HCT116 (cell line): ENCODE measurements around the gene CCDC38. TPM values are rescaled to one million over a fixed set of nuclear protein-coding genes. Genes with fewer than 3 reads are reported as not detected.

Experiments
- ATAC-seq: fragments of 200-7000 bp; cut with Tn5 transposase; 2 replicates; pipeline ENCODE4 v1.9.1; 2020; ENCODE audit warnings: mild to moderate bottlenecking, moderate library complexity
- BruUV-seq: library from RNA; stranded (reverse); fragments of 400-500 nt; replicated peaks from 2 replicates; lab custom pipeline; 2021; lab: Mats Ljungman, UMichigan
- CTCF ChIA-PET: fragments of 300-600 bp; sonication (Branson Sonifier 250); formaldehyde crosslinking; loops from one replicate; lab custom pipeline; 2021; ENCODE audit warnings: antibody characterized with exemption; lab: Charles Lee
- POLR2A ChIA-PET: fragments of 300-600, 350-600 bp; sonication (Branson Sonifier 250); formaldehyde crosslinking; loops from one replicate; lab custom pipeline; 2021; ENCODE audit warnings: antibody characterized with exemption; lab: Charles Lee
- RAD21 ChIA-PET, 2 experiments: fragments of 300-600 bp; sonication (Branson Sonifier 250); formaldehyde crosslinking; loops; one replicate each; lab custom pipeline; 2023; ENCODE audit warnings: low total read pairs in 2 of 2; ENCODE audit not compliant: uncharacterized antibody in 2 of 2, unreplicated experiment in 2 of 2, low non-redundant PET in 1 of 2; lab: Charles Lee
- DNase-seq: peaks from one replicate; pipeline ENCODE4 v3.0.0-alpha.2; 2010; ENCODE audit warnings: low read depth, low spot score
- H2AFZ ChIP-seq: fragments of 200-600 bp; shearing (Covaris generic), sonication (generic); 2 replicates; pipeline ENCODE4 v1.6.1; 2017; ENCODE audit warnings: low read depth, mixed run types, mixed read lengths, antibody characterized with exemption, low read length; ENCODE audit not compliant: poor library complexity, severe bottlenecking
- H3K27ac ChIP-seq: 2 replicates; pipeline ENCODE4 v1.5.1; 2012; ENCODE audit warnings: low read depth, low read length
- H3K27me3 ChIP-seq: fragments of 200-600 bp; sonication (generic); 2 replicates; pipeline ENCODE4 v1.6.1; 2016; ENCODE audit warnings: mixed run types, low read length, mixed read lengths; ENCODE audit not compliant: insufficient read depth
- H3K36me3 ChIP-seq, 2 experiments: fragments of 200-500 bp in 1 of 2; fragments of 200-600 bp in 1 of 2; sonication (Bioruptor generic) in 1 of 2; sonication (generic) in 1 of 2; 2 replicates each; pipeline versions ENCODE4 v1.5.1 to v1.6.1; 2014 to 2016; ENCODE audit warnings: low read length in 2 of 2, inconsistent platforms in 1 of 2, mixed read lengths in 1 of 2, mixed run types in 1 of 2; ENCODE audit not compliant: insufficient read depth in 2 of 2, control insufficient read depth in 1 of 2
- H3K4me1 ChIP-seq, 2 experiments: fragments of 200-600 bp in 1 of 2; sonication (generic) in 1 of 2; 2 replicates each; pipeline versions ENCODE4 v1.5.1 to v1.6.1; 2012 to 2017; ENCODE audit warnings: low read length in 2 of 2, inconsistent platforms in 1 of 2, mild to moderate bottlenecking in 1 of 2, mixed read lengths in 1 of 2, mixed run types in 1 of 2, moderate library complexity in 1 of 2; ENCODE audit not compliant: insufficient read depth in 2 of 2, control insufficient read depth in 1 of 2
- H3K4me2 ChIP-seq: fragments of 200-600 bp; sonication (generic); 2 replicates; pipeline ENCODE4 v1.6.1; 2017; ENCODE audit warnings: mixed run types, low read length, mixed read lengths
- H3K4me3 ChIP-seq, 2 experiments: fragments of 200-600 bp in 1 of 2; sonication (generic) in 1 of 2; replicated peaks in 1 of 2; 2 replicates each; pipeline ENCODE4 v1.5.1; 2011 to 2016; ENCODE audit warnings: low read length in 2 of 2, control low read depth in 1 of 2, low read depth in 1 of 2, mild to moderate bottlenecking in 1 of 2, mixed read lengths in 1 of 2, mixed run types in 1 of 2
- H3K79me2 ChIP-seq: fragments of 200-600 bp; sonication (generic); 2 replicates; pipeline ENCODE4 v1.6.1; 2017; ENCODE audit warnings: mild to moderate bottlenecking, mixed run types, low read length, moderate library complexity, mixed read lengths; ENCODE audit not compliant: insufficient read depth
- H3K9ac ChIP-seq: fragments of 200-600 bp; sonication (generic); 2 replicates; pipeline ENCODE4 v1.6.1; 2016; ENCODE audit warnings: low read length, mixed read lengths
- H3K9me2 ChIP-seq: fragments of 200-600 bp; sonication (generic), shearing (Covaris generic); 2 replicates; pipeline ENCODE4 v1.6.1; 2017; ENCODE audit warnings: mixed run types, mild to moderate bottlenecking, moderate library complexity; ENCODE audit not compliant: insufficient read depth
- H3K9me3 ChIP-seq, 2 experiments: fragments of 200-500 bp in 1 of 2; fragments of 200-600 bp in 1 of 2; sonication (Bioruptor generic) in 1 of 2; sonication (generic) in 1 of 2; 2 replicates each; pipeline ENCODE4 v1.6.1; 2014 to 2017; ENCODE audit warnings: low read length in 2 of 2, mixed read lengths in 2 of 2, inconsistent platforms in 1 of 2, low read depth in 1 of 2, mild to moderate bottlenecking in 1 of 2, mixed run types in 1 of 2, moderate library complexity in 1 of 2; ENCODE audit not compliant: control insufficient read depth in 1 of 2, insufficient read depth in 1 of 2
- H4K20me1 ChIP-seq: fragments of 200-600 bp; sonication (generic), shearing (Covaris generic); 2 replicates; pipeline ENCODE4 v1.6.1; 2017; ENCODE audit warnings: mixed run types, mild to moderate bottlenecking, moderate library complexity; ENCODE audit not compliant: insufficient read depth
- CEBPB ChIP-seq: IDR thresholded peaks from 2 replicates; pipeline ENCODE4 v1.6.1; 2012; ENCODE audit warnings: low read depth
- EGR1 ChIP-seq: IDR thresholded peaks from 2 replicates; pipeline ENCODE4 v1.6.1; 2012; ENCODE audit warnings: low read depth
- ELF1 ChIP-seq: IDR thresholded peaks from 2 replicates; pipeline ENCODE4 v1.6.1; 2012; ENCODE audit warnings: low read depth, borderline replicate concordance
- EZH2 ChIP-seq: fragments of 200-600 bp; sonication (generic); IDR thresholded peaks from 2 replicates; pipeline ENCODE4 v1.6.1; 2017; ENCODE audit warnings: antibody characterized with exemption, mixed run types
- EZH2phosphoT487 ChIP-seq: fragments of 200-600 bp; IDR thresholded peaks from 2 replicates; pipeline ENCODE4 v1.6.1; 2018; ENCODE audit warnings: antibody characterized with exemption, borderline replicate concordance
- JUND ChIP-seq: IDR thresholded peaks from 2 replicates; pipeline ENCODE4 v1.6.1; 2012
- POLR2A ChIP-seq: IDR thresholded peaks from 2 replicates; pipeline ENCODE4 v1.7.0; 2011; ENCODE audit warnings: borderline replicate concordance; ENCODE audit not compliant: insufficient read depth, insufficient read length; ENCODE audit errors: extremely low read depth
- RAD21 ChIP-seq: IDR thresholded peaks from 2 replicates; pipeline ENCODE4 v1.6.1; 2012; ENCODE audit warnings: low read depth, mild to moderate bottlenecking
- SIN3A ChIP-seq: IDR thresholded peaks from 2 replicates; pipeline ENCODE4 v1.6.1; 2012; ENCODE audit warnings: low read depth
- SP1 ChIP-seq: IDR thresholded peaks from 2 replicates; pipeline ENCODE4 v1.6.1; 2012; ENCODE audit warnings: low read depth
- SRF ChIP-seq: IDR thresholded peaks from 2 replicates; pipeline ENCODE4 v1.6.1; 2012; ENCODE audit warnings: low read depth
- TCF7L2 ChIP-seq: IDR thresholded peaks from 2 replicates; pipeline ENCODE4 v1.7.0; 2011; ENCODE audit warnings: borderline replicate concordance, inconsistent platforms; ENCODE audit not compliant: insufficient read depth, insufficient read length; ENCODE audit errors: extremely low read depth
- YY1 ChIP-seq: IDR thresholded peaks from 2 replicates; pipeline ENCODE4 v1.6.1; 2011; ENCODE audit warnings: low read length, low read depth, moderate library complexity, mild to moderate bottlenecking; ENCODE audit not compliant: insufficient replicate concordance; ENCODE audit errors: extremely low read depth
- ZNF274 ChIP-seq: fragments of 200-500 bp; sonication (Bioruptor generic); IDR thresholded peaks from 2 replicates; pipeline ENCODE4 v1.6.1; 2014; ENCODE audit warnings: mild to moderate bottlenecking, low read depth, low read length, inconsistent platforms
- intact Hi-C: fragments of 100-400 bp; cut with micrococcal nuclease; formaldehyde crosslinking; loops from 2 replicates; pipeline ENCODE4 v1.10.0; 2022
- total RNA-seq: library from RNA; stranded (reverse); gene quantifications from one replicate; pipeline ENCODE4 v1.2.1, GENCODE V29; 2021; ENCODE audit not compliant: unreplicated experiment
- TF ChIP-seq, protein P1 (sequence below), 3 experiments: fragments of 200-600 bp in 1 of 3; sonication (generic) in 1 of 3; IDR thresholded peaks in 2 of 3; conservative IDR thresholded peaks in 1 of 3; 2 replicates each; pipeline ENCODE4 v1.5.1; 2012 to 2017; ENCODE audit warnings: low read depth in 2 of 3, low read length in 2 of 3, antibody characterized with exemption in 1 of 3, borderline replicate concordance in 1 of 3, control low read depth in 1 of 3, mild to moderate bottlenecking in 1 of 3, mixed read lengths in 1 of 3, mixed run types in 1 of 3, moderate library complexity in 1 of 3; ENCODE audit not compliant: insufficient read depth in 1 of 3
- TF ChIP-seq, protein P2 (sequence below): IDR thresholded peaks from 2 replicates; pipeline ENCODE4 v1.6.1; 2012; ENCODE audit warnings: low read depth
- TF ChIP-seq, protein P3 (sequence below): IDR thresholded peaks from 2 replicates; pipeline ENCODE4 v1.6.1; 2012
- TF ChIP-seq, protein P4 (sequence below): IDR thresholded peaks from 2 replicates; pipeline ENCODE4 v1.6.1; 2012

The CCDC38 gene
- total RNA-seq, 1 experiment from 2014 or later, result 0.27 TPM

DNA sequence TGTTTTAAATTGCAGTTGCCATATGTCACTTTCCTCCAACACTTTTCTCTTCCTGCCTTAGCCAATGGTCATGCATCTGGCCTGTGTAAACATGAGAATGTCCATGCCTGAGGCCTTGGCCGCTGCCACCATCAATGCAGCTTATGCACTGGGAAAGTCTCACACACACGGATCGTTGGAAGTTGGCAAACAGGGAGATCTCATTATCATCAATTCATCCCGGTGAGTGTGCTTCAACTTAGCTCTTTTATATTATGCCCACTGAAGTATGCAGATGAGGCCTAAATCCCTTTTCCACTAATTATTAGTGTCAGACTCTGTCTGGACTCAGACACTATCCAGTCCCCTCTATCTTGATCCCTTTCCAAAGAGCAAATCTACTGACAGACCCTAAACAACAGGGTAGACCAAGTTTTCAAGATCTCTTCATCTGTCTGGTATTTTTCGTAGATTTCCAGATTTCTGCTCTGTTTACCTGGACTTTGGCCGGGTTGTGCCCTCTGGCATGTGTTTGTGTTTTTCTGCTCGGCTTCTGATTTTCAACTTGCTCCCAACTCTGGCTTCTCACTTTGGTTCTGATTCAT, 24.0 kb upstream of the CCDC38 start:
- POLR2A ChIA-PET, result interaction anchor here (1.1 kb wide), 1 partner anchor 10 kb away, joined by 3 read pairs; no protein-coding TSS in a partner anchor
- CTCF ChIA-PET, result no interaction called here

DNA sequence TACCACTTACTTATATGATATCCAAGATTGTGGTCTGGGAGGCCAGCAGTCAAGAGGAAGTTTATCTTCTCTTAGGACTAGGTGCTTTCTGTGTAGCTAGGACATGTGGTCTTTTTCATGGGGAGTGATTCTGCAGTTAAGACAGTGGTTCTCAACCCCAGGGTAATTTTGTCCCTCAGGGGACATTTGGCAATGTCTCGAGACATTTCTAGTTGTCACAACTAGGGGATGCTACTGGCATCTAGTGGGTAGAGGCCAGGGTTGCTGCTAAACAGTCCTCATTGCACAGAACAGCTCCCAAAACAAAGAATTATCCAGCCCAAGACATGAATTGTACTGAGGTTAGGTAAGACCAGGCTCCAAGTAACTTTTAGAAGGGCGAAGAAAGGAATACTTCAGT, 20.7 kb upstream of the CCDC38 start:
- Histone ChIP-seq H3K27ac (no peak overlapping the region), H3K4me3 (no peak overlapping the region), H3K4me1 (no peaks in the 10 kb centered on the region), H3K9me2 (no peaks in the 10 kb centered on the region), H2AFZ (no peak overlapping the region), H3K79me2 (no peaks in the 10 kb centered on the region), H3K36me3 (0 out of 4 replicates have a peak, but pooled peaks cover 0 to 2% of the 10 kb centered on the region in 2 experiments), H3K4me2 (no peak overlapping the region), H3K27me3 (no peaks in the 10 kb centered on the region), H3K9me3 (no peaks in the 10 kb centered on the region), H3K9ac (no peak overlapping the region), H4K20me1 (no peaks in the 10 kb centered on the region)
- no TSS peak for BruUV-seq
- intact Hi-C loops, result loop anchor here (5.0 kb wide), 1 partner anchor 141 kb away; no protein-coding TSS in a partner anchor
- RAD21 ChIA-PET, result no interaction called here
- DNase-seq (peak; percentile 18), ATAC-seq (peak; percentile 86)
- POLR2A ChIA-PET, result no interaction called here
- CTCF ChIA-PET, result interaction anchor here (1.0 to 2.0 kb wide), 4 partner anchors 8 to 386 kb away, joined by 3 to 4 read pairs (median 3); no protein-coding TSS in a partner anchor
- TF ChIP-seq EZH2phosphoT487, result no peak
- no peak for TF ChIP-seq YY1
- no peak for TF ChIP-seq JUND
- no peak for TF ChIP-seq ELF1
- TF ChIP-seq, protein P1, sequence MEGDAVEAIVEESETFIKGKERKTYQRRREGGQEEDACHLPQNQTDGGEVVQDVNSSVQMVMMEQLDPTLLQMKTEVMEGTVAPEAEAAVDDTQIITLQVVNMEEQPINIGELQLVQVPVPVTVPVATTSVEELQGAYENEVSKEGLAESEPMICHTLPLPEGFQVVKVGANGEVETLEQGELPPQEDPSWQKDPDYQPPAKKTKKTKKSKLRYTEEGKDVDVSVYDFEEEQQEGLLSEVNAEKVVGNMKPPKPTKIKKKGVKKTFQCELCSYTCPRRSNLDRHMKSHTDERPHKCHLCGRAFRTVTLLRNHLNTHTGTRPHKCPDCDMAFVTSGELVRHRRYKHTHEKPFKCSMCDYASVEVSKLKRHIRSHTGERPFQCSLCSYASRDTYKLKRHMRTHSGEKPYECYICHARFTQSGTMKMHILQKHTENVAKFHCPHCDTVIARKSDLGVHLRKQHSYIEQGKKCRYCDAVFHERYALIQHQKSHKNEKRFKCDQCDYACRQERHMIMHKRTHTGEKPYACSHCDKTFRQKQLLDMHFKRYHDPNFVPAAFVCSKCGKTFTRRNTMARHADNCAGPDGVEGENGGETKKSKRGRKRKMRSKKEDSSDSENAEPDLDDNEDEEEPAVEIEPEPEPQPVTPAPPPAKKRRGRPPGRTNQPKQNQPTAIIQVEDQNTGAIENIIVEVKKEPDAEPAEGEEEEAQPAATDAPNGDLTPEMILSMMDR (IDR thresholded peaks at IDR 0.05 in 2 of 3, conservative IDR thresholded peaks at IDR 0.05 in 1 of 3; ENCODE audit: borderline replicate concordance in 1 of 3, insufficient read depth in 1 of 3, low read depth in 2 of 3, low read length in 2 of 3), result peak; percentile 34 to 60 (median 59); a peak in 5 of 6 replicates
- TF ChIP-seq EZH2, result no peak
- TF ChIP-seq, protein P2, sequence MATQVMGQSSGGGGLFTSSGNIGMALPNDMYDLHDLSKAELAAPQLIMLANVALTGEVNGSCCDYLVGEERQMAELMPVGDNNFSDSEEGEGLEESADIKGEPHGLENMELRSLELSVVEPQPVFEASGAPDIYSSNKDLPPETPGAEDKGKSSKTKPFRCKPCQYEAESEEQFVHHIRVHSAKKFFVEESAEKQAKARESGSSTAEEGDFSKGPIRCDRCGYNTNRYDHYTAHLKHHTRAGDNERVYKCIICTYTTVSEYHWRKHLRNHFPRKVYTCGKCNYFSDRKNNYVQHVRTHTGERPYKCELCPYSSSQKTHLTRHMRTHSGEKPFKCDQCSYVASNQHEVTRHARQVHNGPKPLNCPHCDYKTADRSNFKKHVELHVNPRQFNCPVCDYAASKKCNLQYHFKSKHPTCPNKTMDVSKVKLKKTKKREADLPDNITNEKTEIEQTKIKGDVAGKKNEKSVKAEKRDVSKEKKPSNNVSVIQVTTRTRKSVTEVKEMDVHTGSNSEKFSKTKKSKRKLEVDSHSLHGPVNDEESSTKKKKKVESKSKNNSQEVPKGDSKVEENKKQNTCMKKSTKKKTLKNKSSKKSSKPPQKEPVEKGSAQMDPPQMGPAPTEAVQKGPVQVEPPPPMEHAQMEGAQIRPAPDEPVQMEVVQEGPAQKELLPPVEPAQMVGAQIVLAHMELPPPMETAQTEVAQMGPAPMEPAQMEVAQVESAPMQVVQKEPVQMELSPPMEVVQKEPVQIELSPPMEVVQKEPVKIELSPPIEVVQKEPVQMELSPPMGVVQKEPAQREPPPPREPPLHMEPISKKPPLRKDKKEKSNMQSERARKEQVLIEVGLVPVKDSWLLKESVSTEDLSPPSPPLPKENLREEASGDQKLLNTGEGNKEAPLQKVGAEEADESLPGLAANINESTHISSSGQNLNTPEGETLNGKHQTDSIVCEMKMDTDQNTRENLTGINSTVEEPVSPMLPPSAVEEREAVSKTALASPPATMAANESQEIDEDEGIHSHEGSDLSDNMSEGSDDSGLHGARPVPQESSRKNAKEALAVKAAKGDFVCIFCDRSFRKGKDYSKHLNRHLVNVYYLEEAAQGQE, result no peak

More for the DNA sequence above, 24.0 kb upstream of the CCDC38 start:
- RAD21 ChIA-PET, result no interaction called here
- no TSS peak for BruUV-seq
- Histone ChIP-seq H3K4me2 (no peak overlapping the region), H2AFZ (no peak overlapping the region), H4K20me1 (no peaks in the 10 kb centered on the region), H3K4me3 (no peak overlapping the region), H3K9ac (no peak overlapping the region), H3K4me1 (no peaks in the 10 kb centered on the region), H3K9me2 (no peaks in the 10 kb centered on the region), H3K27ac (no peak overlapping the region), H3K27me3 (no peaks in the 10 kb centered on the region), H3K79me2 (no peaks in the 10 kb centered on the region), H3K36me3 (0 out of 4 replicates have a peak, but pooled peaks cover 0 to 2% of the 10 kb centered on the region in 2 experiments), H3K9me3 (no peaks in the 10 kb centered on the region)
- ATAC-seq (no peak), DNase-seq (no peak)
- intact Hi-C loops, result no loop called here
- TF ChIP-seq ELF1 (no peak), RAD21 (no peak), CEBPB (no peak), TCF7L2 (no peak), SP1 (no peak), POLR2A (no peak), SRF (no peak), ZNF274 (no peak), SIN3A (no peak), EGR1 (no peak)
- TF ChIP-seq, protein P3, sequence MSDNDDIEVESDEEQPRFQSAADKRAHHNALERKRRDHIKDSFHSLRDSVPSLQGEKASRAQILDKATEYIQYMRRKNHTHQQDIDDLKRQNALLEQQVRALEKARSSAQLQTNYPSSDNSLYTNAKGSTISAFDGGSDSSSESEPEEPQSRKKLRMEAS, result no peak
- TF ChIP-seq, protein P4, sequence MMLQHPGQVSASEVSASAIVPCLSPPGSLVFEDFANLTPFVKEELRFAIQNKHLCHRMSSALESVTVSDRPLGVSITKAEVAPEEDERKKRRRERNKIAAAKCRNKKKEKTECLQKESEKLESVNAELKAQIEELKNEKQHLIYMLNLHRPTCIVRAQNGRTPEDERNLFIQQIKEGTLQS, result no peak
